B cell (primary cell): ENCODE results near the gene ABCA9. TPM values are rescaled to one million over a fixed set of nuclear protein-coding genes. Genes with fewer than 3 reads are reported as not detected.

ENCODE experiments used
- ATAC-seq: fragments of 200-7000 bp; cut with Tn5 transposase; one replicate; pipeline ENCODE4 v1.10.0; 2021; ENCODE audit warnings: low read depth, mild to moderate bottlenecking, moderate number of reproducible peaks, moderate library complexity
- CTCF ChIA-PET: fragments of 350-600 bp; sonication (Branson Sonifier 250); formaldehyde crosslinking; loops from one replicate; lab custom pipeline; 2021; ENCODE audit warnings: antibody characterized with exemption, inconsistent platforms; lab: Charles Lee
- POLR2A ChIA-PET: fragments of 350-600 bp; sonication (Branson Sonifier 250); formaldehyde crosslinking; loops from one replicate; lab custom pipeline; 2021; ENCODE audit warnings: antibody characterized with exemption; lab: Charles Lee
- DNase-seq: peaks from one replicate; pipeline ENCODE4 v3.0.0; 2013
- H2AFZ ChIP-seq: 2 replicates; pipeline ENCODE4 v1.6.1; 2012; ENCODE audit warnings: mild to moderate bottlenecking, low read depth, low read length; ENCODE audit not compliant: insufficient read depth, poor library complexity, severe bottlenecking
- H3K27ac ChIP-seq, 2 donors: 1 replicate in 1 of 2; 2 replicates in 1 of 2; pipeline ENCODE4 v1.5.1; 2012 to 2013; ENCODE audit warnings: low read length in 2 of 2, mild to moderate bottlenecking in 2 of 2, moderate library complexity in 1 of 2
- H3K27me3 ChIP-seq, 4 experiments: fragments of 200-600 bp in 1 of 4; sonication (generic) in 1 of 4; replicated peaks in 1 of 4; 1 replicate in 2 of 4; 2 replicates in 2 of 4; pipeline versions ENCODE4 v1.6.1 to v1.7.0; 2013 to 2016; ENCODE audit warnings: low read length in 3 of 4, mild to moderate bottlenecking in 2 of 4, mixed read lengths in 1 of 4, moderate library complexity in 1 of 4; ENCODE audit not compliant: insufficient read depth in 4 of 4, control insufficient read depth in 3 of 4; ENCODE audit errors: control extremely low read depth in 1 of 4
- H3K36me3 ChIP-seq, 2 experiments: replicated peaks in 1 of 2; 1 replicate in 1 of 2; 2 replicates in 1 of 2; pipeline versions ENCODE4 v1.6.1 to v1.7.1; 2013; ENCODE audit warnings: low read length in 1 of 2; ENCODE audit not compliant: insufficient read depth in 2 of 2, control insufficient read depth in 1 of 2; ENCODE audit errors: control extremely low read depth in 1 of 2, extremely low read depth in 1 of 2
- H3K4me1 ChIP-seq, 2 donors: fragments of 200-600 bp in 1 of 2; sonication (generic) in 1 of 2; 1 replicate in 1 of 2; 2 replicates in 1 of 2; pipeline versions ENCODE4 v1.5.1 to v1.6.1; 2013 to 2017; ENCODE audit warnings: low read length in 2 of 2; ENCODE audit not compliant: control insufficient read depth in 2 of 2, insufficient read depth in 2 of 2
- H3K4me2 ChIP-seq: replicated peaks from 2 replicates; pipeline ENCODE3; 2012; ENCODE audit warnings: mild to moderate bottlenecking, low read depth, low read length; ENCODE audit not compliant: poor library complexity, severe bottlenecking
- H3K4me3 ChIP-seq, 5 experiments: fragments of 200-600 bp in 1 of 5; sonication (generic) in 1 of 5; 1 replicate in 3 of 5; 2 replicates in 2 of 5; pipeline versions ENCODE4 v1.5.1 to v1.7.0; 2011 to 2016; ENCODE audit warnings: low read length in 4 of 5, mild to moderate bottlenecking in 4 of 5, low read depth in 2 of 5, control low read depth in 1 of 5, moderate library complexity in 1 of 5; ENCODE audit not compliant: insufficient read depth in 1 of 5; ENCODE audit errors: control extremely low read depth in 1 of 5, extremely low read depth in 1 of 5
- H3K79me2 ChIP-seq: fragments of 200-600 bp; sonication (generic); one replicate; pipeline ENCODE4 v1.6.0; 2016; ENCODE audit warnings: low read length; ENCODE audit not compliant: control insufficient read depth, insufficient read depth
- H3K9ac ChIP-seq: fragments of 200-600 bp; sonication (generic); 2 replicates; pipeline ENCODE4 v1.6.1; 2017; ENCODE audit warnings: mild to moderate bottlenecking, low read length, moderate library complexity
- H3K9me3 ChIP-seq, 3 donors: one replicate each; pipeline versions ENCODE4 v1.6.1 to v1.7.1; 2013; ENCODE audit warnings: low read length in 2 of 3; ENCODE audit not compliant: control insufficient read depth in 2 of 3, insufficient read depth in 1 of 3; ENCODE audit errors: control extremely low read depth in 1 of 3
- H4K20me1 ChIP-seq: 2 replicates; pipeline ENCODE4 v1.6.0; 2012; ENCODE audit warnings: mild to moderate bottlenecking, low read length; ENCODE audit not compliant: insufficient read depth, control insufficient read depth, poor library complexity, severe bottlenecking
- H3K27ac Mint-ChIP-seq: one replicate; pipeline ENCODE4 v1.8.0; 2021; ENCODE audit warnings: mixed read lengths
- H3K27me3 Mint-ChIP-seq: one replicate; pipeline ENCODE4 v1.8.0; 2021; ENCODE audit warnings: mixed read lengths
- H3K4me1 Mint-ChIP-seq: one replicate; pipeline ENCODE4 v1.8.0; 2021; ENCODE audit warnings: mixed read lengths
- H3K4me3 Mint-ChIP-seq: one replicate; pipeline ENCODE4 v1.8.0; 2021; ENCODE audit warnings: mixed read lengths
- H3K9me3 Mint-ChIP-seq: one replicate; pipeline ENCODE4 v1.8.0; 2022; ENCODE audit warnings: mixed read lengths; ENCODE audit not compliant: insufficient read depth
- EZH2 ChIP-seq: IDR thresholded peaks from 2 replicates; pipeline ENCODE4 v1.6.1; 2012; ENCODE audit warnings: borderline replicate concordance, low read depth, mild to moderate bottlenecking, moderate library complexity, low read length; ENCODE audit not compliant: insufficient read depth, poor library complexity, severe bottlenecking
- WGBS: methylation state at CpG from one replicate; pipeline ENCODE4 v1.1.5; 2013; ENCODE audit warnings: missing lambda C conversion rate; ENCODE audit not compliant: insufficient coverage; 5-methylcytosine and 5-hydroxymethylcytosine counted together
- intact Hi-C: fragments of 100-400 bp; cut with micrococcal nuclease; formaldehyde crosslinking; loops from one replicate; pipeline ENCODE4 v1.10.0; 2022
- polyA plus RNA-seq: library from polyadenylated mRNA; depleted of rRNA; stranded (reverse); fragments of >200 nt; gene quantifications from 2 replicates; pipeline ENCODE4 v1.2.3, GENCODE V29; 2012
- total RNA-seq, 2 donors: library from RNA; stranded (reverse); fragments of 120-200 nt in 1 of 2; gene quantifications; 1 replicate in 1 of 2; 2 replicates in 1 of 2; pipeline versions ENCODE4 v1.2.3 to v1.2.4, GENCODE V29; 2013 to 2022
- TF ChIP-seq, protein P1 (sequence below): fragments of 200-600 bp; IDR thresholded peaks from one replicate; pipeline ENCODE4 v1.8.0; 2022; ENCODE audit warnings: antibody characterized with exemption, mild to moderate bottlenecking

ABCA9 gene
- total and polyA plus RNA-seq, 2 donors (not counting 1 experiment from before 2014, with no cell fraction given) = 0.06 to 0.91 TPM

DNA sequence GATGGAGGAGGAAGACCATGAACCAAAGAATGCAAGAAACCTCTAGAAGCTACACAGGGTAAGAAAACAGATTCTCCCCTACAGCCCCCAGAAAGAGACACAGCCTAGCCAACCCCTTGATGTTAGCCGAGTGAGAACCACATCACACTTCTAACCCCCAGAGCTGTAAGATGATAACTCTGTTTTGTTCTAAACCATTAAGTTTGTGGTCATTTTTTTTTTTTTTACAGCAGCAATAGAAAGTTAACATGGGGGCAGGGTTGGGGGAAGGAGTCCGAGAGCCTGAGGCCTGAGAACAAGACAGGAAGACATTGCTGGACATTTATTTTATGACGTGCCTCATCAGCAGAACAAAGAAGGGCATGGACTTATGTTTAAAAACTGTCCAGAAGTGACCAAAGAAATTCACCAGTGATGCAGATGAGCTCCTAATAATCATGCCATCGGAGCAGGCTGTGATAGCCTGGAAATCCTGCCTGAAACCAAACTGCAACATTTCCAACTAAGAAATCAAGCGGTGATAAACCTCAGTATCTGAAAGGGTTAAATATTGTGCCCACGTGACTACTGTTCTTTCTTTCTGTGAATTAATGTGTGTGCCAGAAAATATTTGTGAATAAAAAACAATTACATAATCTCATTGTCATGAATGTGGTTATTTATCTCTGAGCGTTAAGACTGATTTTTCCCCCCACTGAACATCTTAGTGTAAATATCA, 1.1 kb downstream of the ABCA9 start:
- no peaks in the 10 kb centered on the region for H4K20me1 ChIP-seq
- H3K27me3 ChIP-seq = no peaks in the 10 kb centered on the region
- H2AFZ ChIP-seq = no peak overlapping the region
- 59% methylated on average over 3 of the region's 7 CpGs for WGBS
- H3K4me3 Mint-ChIP-seq = no peak overlapping the region
- H3K27ac ChIP-seq = no peak overlapping the region
- H3K79me2 ChIP-seq = no peaks in the 10 kb centered on the region
- intact Hi-C loops = no loop called here
- ChIA-PET POLR2A (no interaction called here), CTCF (no interaction called here)
- H3K4me3 ChIP-seq = no peak overlapping the region
- H3K4me1 ChIP-seq = no peaks in the 10 kb centered on the region
- H3K9ac ChIP-seq = no peak overlapping the region
- H3K27me3 Mint-ChIP-seq = no peaks in the 10 kb centered on the region
- no peak overlapping the region for H3K27ac Mint-ChIP-seq
- peaks cover 12% of the 10 kb centered on the region for H3K4me1 Mint-ChIP-seq
- peaks cover 0 to 6% (median 0%) of the 10 kb centered on the region in 3 donors for H3K9me3 ChIP-seq
- no peaks in the 10 kb centered on the region for H3K36me3 ChIP-seq
- DNase-seq = no peak
- peaks cover 14% of the 10 kb centered on the region for H3K9me3 Mint-ChIP-seq
- H3K4me2 ChIP-seq = no peak overlapping the region
- no peak for ATAC-seq
- TF ChIP-seq, protein P1, sequence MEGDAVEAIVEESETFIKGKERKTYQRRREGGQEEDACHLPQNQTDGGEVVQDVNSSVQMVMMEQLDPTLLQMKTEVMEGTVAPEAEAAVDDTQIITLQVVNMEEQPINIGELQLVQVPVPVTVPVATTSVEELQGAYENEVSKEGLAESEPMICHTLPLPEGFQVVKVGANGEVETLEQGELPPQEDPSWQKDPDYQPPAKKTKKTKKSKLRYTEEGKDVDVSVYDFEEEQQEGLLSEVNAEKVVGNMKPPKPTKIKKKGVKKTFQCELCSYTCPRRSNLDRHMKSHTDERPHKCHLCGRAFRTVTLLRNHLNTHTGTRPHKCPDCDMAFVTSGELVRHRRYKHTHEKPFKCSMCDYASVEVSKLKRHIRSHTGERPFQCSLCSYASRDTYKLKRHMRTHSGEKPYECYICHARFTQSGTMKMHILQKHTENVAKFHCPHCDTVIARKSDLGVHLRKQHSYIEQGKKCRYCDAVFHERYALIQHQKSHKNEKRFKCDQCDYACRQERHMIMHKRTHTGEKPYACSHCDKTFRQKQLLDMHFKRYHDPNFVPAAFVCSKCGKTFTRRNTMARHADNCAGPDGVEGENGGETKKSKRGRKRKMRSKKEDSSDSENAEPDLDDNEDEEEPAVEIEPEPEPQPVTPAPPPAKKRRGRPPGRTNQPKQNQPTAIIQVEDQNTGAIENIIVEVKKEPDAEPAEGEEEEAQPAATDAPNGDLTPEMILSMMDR = no peak
- no peak for TF ChIP-seq EZH2

DNA sequence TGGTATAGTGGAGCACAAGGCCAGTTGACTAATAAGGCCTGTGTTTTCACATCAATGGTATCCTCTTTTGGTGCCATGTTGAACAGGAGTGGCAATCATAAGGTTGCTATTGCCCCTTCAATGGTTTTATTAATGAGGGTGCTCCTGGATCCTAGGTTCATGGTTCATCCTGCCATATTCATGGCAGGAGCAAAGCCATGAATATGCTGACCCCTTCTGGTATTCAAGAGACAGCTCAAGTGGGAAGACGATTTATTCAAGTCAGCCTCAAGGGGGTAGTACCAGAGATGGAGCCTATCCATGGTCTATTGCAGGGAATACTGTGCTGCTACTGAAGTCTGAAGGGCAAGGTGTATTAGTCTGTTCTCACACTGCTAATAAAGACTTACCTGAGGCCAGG, 2.6 kb downstream of the ABCA9 start:
- no peak for ATAC-seq
- peaks cover 14% of the 10 kb centered on the region for H3K9me3 Mint-ChIP-seq
- no peak overlapping the region for H3K27ac Mint-ChIP-seq
- no peak overlapping the region for H3K27ac ChIP-seq
- no peaks in the 10 kb centered on the region for H3K36me3 ChIP-seq
- H3K27me3 ChIP-seq = no peaks in the 10 kb centered on the region
- DNase-seq = no peak
- no peak overlapping the region for H3K4me2 ChIP-seq
- no peaks in the 10 kb centered on the region for H3K27me3 Mint-ChIP-seq
- no peaks in the 10 kb centered on the region for H3K4me1 ChIP-seq
- ChIA-PET CTCF (no interaction called here), POLR2A (no interaction called here)
- TF ChIP-seq, protein P1 = no peak
- no peak for TF ChIP-seq EZH2
- no peak overlapping the region for H2AFZ ChIP-seq
- intact Hi-C loops = no loop called here
- 100% methylated on average over 1 of the region's 1 CpG for WGBS
- peaks cover 0 to 6% (median 0%) of the 10 kb centered on the region in 3 donors for H3K9me3 ChIP-seq
- peaks cover 10% of the 10 kb centered on the region for H3K4me1 Mint-ChIP-seq
- H3K79me2 ChIP-seq = no peaks in the 10 kb centered on the region
- no peak overlapping the region for H3K9ac ChIP-seq
- no peaks in the 10 kb centered on the region for H4K20me1 ChIP-seq
- no peak overlapping the region for H3K4me3 ChIP-seq
- no peak overlapping the region for H3K4me3 Mint-ChIP-seq
